ENCODE data around the gene KIFC3.
"Not testable (repeated sequence)": the region's sequence is repeated elsewhere in the genome, so short reads cannot be mapped to it uniquely, and the experiment has no call there.

KIFC3 gene, protein sequence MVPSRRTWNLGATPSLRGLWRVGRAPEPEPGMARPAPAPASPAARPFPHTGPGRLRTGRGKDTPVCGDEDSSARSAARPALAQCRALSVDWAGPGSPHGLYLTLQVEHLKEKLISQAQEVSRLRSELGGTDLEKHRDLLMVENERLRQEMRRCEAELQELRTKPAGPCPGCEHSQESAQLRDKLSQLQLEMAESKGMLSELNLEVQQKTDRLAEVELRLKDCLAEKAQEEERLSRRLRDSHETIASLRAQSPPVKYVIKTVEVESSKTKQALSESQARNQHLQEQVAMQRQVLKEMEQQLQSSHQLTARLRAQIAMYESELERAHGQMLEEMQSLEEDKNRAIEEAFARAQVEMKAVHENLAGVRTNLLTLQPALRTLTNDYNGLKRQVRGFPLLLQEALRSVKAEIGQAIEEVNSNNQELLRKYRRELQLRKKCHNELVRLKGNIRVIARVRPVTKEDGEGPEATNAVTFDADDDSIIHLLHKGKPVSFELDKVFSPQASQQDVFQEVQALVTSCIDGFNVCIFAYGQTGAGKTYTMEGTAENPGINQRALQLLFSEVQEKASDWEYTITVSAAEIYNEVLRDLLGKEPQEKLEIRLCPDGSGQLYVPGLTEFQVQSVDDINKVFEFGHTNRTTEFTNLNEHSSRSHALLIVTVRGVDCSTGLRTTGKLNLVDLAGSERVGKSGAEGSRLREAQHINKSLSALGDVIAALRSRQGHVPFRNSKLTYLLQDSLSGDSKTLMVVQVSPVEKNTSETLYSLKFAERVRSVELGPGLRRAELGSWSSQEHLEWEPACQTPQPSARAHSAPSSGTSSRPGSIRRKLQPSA

DNA sequence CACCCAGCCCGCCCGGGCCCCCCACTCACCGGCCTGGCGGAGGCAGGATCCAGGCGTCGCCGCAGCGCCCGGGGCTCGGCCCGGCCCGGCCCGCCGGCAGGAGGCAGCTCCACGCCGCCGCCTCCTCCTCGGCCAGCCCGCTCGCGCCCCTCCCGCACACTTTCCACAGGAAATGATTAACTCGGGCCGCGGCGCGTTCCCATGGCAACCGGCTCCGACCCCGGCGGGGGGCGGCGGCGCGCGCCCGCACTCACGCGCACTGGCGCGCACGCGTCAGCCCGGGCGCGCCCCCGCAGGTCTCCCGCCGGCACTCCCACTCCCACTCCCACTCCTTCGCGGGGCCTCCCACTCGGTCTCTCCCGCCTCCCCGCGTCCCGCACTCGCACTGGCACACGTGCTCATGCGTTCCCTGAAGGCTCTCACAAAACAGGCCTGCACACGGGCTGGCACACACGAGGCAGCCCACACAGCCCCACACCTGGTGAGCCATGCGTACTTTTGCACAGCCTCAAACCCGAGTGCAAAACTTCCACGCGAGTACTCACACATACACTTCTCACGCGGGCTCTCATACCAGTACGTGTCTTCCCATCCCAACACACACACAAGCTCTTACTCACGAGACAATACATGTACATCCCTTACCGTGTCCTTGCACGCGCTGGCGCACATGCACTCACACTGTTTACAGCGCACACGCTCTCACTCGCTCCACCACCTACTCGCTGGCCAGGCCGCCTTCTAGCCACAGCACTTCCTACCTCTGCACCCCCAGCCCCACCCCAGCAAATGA lies at the start of gene KIFC3:
Gene KIFC3, minus strand, starts transcription at position 151 of the 793 bp plus-strand sequence. CDS start 4,248 bp downstream, outside the sequence.
- peak; percentile 47 for DNase-seq (ENCODE audit: low read depth)

DNA sequence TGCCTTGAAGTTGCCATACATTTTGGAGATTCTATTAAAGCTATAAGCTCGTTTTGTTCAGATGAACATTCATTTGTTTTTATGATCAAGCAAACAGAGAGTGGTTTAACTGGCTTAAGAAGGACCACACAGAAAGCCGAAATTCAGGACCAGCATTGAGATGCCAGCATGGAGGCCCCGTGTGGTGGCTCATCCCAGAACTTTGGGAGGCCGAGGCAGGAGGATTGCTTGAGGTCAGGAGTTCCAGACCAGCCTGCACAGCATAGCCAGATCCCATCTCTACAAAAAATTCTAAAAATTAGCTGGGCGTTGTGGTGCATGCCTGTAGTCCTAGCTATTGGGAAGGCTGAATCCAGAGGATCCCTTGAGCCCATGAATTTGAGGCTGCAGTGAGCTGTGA lies 45.9 kb upstream of the KIFC3 start:
- DNase-seq (ENCODE audit: low read depth), result no peak

DNA sequence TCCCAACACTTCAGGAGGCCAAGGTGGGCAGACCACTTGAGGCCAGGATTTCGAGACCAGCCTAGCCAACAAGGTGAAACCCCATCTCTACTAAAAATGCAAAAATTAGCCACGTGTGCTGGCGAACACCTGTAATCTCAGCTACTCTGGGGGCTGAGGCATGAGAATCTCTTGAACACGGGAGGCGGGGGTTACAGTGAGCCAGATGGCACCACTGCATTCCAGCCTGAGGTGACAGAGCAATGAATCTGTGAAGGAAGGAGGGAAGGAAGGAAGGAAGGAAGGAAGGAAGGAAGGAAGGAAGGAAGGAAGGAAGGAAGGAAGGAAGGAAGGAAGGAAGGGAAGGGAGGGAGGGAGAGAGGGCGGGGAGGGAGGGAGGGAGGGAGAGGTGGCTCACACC lies 44.6 kb upstream of the KIFC3 start:
- DNase-seq (ENCODE audit: low read depth), result not testable (repeated sequence)

- DNase-seq (ENCODE audit: low read depth), result no peak
Measured at GRCh38 chr16:57846078-57846697, 43.9 kb upstream of the KIFC3 start.

GRCh38 chr16:57845115-57845514 lies 42.8 kb upstream of the KIFC3 start:
- DNase-seq (ENCODE audit: low read depth), result no peak

GRCh38 chr16:57844416-57845030 lies 42.2 kb upstream of the KIFC3 start:
- DNase-seq (ENCODE audit: low read depth), result no peak

DNA sequence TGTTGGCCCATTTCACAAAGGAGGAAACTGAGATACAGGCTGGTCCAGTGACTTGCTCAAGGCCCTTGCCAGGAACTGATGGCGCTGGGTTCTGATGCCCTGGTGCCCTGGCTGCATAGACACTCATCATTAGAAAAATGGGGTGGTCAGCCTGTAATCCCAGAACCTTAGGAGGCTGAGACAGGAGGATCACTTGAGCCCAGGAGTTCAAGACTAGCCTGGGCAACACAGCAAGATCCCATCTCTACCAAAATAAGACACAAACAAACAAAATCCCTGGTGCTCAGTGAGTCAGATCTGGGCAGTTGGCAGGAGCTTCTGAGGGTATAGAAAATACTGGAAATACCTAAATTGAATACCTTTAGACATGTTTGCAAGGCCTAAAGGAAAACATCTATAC lies 41.1 kb upstream of the KIFC3 start:
- DNase-seq (ENCODE audit: low read depth), result no peak

DNA sequence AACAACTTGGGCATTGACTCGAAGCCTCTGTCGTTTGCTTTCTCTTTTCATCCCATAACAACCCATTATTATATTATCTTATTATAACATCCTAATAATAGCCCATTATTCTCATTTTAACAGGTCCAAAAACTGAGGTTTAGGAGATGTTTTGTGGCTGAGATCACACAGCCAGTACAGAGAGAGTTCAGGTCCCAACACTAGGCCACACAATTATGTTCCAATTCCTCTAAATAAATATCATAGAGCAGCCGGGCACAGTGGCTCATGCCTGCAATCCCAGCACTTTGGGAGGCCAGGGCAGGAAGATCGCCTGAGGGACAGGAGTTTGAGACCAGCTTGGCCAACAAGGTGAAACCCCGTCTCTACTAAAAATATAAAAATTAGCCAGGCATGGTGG lies 40.3 kb upstream of the KIFC3 start:
- DNase-seq (ENCODE audit: low read depth), result no peak

- no peak for DNase-seq (ENCODE audit: low read depth)
Measured at GRCh38 chr16:57840833-57841232, 38.5 kb upstream of the KIFC3 start.

DNA sequence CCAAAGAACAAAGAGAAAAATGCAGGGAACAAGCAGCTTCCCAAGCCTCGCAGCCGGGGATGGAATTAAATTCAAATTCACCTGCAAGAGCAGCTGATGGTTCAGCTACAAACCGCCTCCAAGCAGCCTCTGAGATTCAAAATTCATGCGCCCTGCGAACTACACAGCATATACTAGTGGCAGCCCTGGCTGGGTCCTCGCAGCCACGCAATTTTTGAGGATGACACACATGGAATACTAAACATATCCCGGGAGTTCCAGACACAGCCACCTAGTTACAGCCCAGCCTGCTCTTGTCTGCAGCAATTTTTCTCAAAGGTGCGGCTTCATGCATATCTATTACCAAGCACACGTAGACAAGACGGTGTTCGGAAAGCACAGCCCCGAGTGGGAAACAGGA lies 35.9 kb upstream of the KIFC3 start:
- no peak for DNase-seq (ENCODE audit: low read depth)

DNA sequence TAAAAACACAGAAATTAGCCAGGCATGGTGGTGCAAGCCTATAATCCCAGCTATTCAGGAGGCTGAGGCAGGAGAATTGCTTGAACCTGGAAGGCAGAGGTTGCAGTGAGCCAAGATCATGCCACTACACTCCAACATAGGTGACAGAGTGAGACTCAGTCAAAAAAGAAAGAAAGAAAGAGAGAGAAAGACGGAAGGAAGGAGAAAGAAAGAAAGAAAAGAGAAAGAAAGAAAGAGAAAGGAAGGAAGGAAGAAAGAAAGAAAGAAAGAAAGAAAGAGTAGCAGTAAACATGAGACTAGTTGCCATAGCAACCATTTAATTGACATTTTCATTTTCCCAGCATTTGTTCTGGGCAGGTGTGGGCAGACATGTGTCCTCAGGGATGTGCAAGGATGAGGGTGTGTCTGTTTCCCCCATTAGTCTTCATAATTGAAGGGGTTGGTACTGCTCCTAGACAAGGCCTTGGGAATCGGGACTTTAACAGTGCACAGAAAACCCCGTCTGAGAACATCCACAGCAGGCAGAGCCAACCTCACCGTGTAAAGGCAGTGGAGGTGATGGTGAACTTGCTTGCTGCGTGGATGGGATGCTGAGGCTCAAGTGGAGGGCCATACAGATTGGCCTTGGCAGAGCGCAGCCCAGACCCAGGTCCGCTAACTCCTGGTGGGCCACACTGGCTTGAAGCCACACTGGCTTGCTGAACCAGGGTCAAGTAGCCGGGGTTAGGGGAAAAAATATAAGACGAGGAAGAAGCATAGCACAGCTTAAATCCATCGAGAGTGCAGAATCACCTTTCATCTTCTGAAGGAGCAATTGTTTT lies 35.2 kb upstream of the KIFC3 start:
- DNase-seq (ENCODE audit: low read depth), result no peak

DNA sequence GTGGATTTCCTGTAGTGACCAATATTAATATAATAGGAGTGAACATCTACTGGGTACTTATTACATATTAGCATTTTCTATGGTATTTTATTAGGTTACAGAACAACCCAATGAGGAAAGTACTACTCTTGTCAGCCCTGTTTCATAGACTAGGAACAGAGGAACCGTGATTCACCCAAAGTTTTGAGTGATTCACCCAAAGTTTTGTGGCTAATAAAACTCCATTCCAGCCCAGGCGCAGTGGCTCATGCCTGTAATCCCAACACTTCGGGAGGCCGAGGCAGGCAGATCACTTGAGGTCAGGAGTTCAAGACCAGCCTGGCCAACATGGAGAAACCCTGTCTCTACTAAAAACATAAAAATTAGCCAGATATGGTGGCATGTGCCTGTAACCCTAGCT lies 33.1 kb upstream of the KIFC3 start:
- DNase-seq (ENCODE audit: low read depth), result not testable (repeated sequence)

- no peak for DNase-seq (ENCODE audit: low read depth)
Measured at GRCh38 chr16:57834936-57835335, 32.6 kb upstream of the KIFC3 start.

GRCh38 chr16:57830890-57831484 lies 28.7 kb upstream of the KIFC3 start:
- DNase-seq (ENCODE audit: low read depth), result no peak

DNA sequence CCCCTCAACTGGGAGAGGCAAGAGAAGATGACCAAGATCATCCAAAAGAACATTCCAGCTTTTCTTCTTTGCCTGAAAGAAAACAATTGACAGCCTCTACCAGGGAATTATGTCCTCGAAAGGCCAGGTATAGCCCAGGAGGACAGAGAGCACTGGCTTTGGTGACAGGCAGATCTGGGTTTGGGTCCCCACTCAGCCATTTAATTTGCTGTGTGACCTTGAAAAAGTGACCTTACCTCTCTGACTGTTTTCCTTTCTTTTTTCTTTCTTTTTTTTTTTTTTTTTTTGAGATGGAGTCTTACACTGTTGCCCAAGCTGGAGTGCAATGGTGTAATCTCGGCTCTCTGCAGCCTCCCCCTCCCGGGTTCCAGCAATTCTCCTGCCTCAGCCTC lies 27.7 kb upstream of the KIFC3 start:
- no peak for DNase-seq (ENCODE audit: low read depth)

DNA sequence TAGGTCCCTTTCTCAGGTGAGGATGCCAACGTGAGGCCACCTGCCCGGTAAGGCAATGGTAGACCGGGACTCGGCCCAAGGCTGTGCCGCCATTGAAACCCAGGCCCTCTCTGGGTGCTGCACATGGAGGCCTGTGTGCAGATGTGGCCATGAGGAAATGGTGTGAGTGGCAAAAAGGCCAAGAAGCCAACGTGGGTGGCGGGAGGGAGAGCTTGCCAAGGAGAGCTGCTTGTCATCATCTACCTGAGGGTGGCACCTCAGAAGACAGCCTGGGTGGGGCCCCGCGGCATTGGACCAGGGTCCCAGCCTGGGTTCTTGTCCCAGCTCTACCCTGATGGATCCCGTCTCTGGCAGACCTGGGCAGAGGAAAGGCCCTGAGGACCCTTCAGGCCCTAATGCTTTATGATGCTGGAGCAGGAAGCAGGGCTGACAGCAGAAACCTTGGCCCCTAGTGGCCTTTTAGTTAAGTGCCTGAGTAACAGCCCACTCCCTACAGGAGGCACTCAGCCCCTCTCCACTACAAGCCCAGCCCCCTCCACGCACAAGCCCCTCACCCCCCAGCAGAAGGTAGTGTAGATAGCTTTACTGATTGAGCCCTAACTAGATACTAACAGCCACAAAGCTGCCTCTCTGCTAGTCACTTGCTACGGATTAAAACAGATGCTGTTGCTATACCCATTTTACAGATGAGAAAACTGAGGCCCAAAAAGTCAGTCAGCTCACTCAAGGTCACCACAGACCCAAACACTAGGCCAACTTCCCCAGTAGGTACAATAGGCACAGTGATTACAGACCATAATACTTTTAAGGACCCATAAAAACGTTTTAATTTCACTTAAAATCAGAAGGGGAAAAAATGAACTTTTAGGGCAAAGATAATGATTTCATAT lies 26.2 kb upstream of the KIFC3 start:
- no peak for DNase-seq (ENCODE audit: low read depth)

- no peak for DNase-seq (ENCODE audit: low read depth)
Measured at GRCh38 chr16:57826706-57827625, 24.7 kb upstream of the KIFC3 start.

DNA sequence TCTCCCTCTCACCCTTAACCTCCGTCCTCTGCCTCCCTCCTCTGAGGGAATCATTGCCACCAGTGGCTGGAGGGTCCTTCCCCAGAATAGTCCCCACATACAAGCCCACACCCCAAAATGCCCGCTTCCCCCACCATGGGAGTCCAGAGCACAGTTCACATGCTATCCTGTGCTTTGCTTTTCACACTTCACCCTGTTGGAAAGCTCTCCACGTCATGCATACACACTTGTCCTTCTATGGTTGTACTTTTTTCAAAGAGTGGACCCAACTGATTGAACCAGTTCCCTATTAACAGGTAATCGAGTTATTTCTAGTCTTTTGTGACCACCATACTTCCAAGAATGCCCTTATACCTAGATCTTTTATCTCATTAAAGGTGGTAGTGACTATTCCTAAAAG lies 23.8 kb upstream of the KIFC3 start:
- no peak for DNase-seq (ENCODE audit: low read depth)
